Amniotic epithelial cell (primary cell): ENCODE measurements around the gene ABCA6.
"Not testable (repeated sequence)": the region's sequence is repeated elsewhere in the genome, so short reads cannot be mapped to it uniquely, and the experiment has no call there.

ENCODE experiments used
- DNase-seq: peaks from one replicate; pipeline ENCODE4 v3.0.0-alpha.2; 2010; ENCODE audit warnings: low read depth

ABCA6 gene

GRCh38 chr17:69070378-69071232 lies 71.1 kb downstream of the ABCA6 start:
- DNase-seq: not testable (repeated sequence)

- DNase-seq: no peak
These were observed 72.4 kb downstream of the ABCA6 start for GRCh38 chr17:69069226-69069750.

- no peak for DNase-seq
These were observed 74.2 kb downstream of the ABCA6 start for GRCh38 chr17:69067274-69068047.

DNA sequence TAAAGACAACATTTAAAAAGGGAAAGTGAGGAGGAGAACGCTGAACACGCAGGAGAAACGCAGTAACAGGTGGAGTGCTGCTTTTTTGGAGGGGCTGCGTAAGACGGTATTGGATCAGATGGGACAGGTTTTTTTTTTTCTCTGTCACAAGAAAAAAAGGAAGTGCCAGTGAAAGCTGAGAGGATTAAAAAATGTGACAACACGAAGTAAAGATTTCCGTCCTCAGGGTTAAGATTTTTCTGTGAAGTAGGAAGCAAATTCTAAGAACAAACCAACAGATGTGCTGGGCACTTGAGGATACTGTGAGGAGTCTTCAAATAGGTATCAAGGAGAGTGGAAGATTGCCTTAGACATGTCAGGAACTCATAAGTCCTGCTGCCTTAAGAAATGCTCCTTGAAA lies 75.2 kb downstream of the ABCA6 start:
- DNase-seq: no peak

DNA sequence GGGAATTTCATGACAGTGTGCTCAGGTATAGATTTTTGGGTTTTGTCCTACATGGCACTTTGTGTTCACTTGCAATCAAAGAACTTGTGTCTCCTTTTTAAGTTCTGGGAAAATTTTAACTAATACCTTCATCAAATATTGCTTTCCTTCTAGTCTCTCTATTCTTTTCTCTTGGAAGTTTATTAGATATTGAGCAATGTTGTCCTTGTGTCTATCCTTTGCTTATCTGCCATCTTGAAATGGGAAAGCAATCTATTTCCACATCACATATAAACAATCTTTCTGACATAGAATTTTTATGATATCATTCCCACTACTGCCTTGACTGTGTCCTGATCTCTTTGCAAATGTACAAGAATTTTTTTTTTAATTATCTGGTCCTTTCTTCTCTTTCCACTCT lies 76.6 kb downstream of the ABCA6 start:
- DNase-seq: peak; percentile 36

DNA sequence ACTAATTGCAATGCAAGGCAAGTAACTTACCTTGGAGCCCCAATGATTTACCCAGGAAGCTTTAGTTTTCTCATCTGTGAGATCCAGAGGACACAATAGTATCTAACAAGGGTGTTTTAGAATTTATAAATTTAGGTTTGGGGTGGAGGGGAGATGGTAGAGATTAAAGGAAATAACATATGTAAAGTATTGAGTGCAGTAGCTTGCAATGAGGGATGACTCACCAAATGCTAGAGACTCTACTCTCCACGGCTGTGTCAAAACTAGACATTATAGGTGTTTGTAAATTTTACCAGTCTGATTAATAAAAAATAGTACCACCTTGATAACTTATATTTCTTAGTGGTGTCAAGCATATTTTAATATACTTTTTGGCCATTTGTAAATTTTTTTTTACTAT lies 77.2 kb downstream of the ABCA6 start:
- no peak for DNase-seq

GRCh38 chr17:69064001-69064400 lies 77.7 kb downstream of the ABCA6 start:
- DNase-seq: no peak

DNA sequence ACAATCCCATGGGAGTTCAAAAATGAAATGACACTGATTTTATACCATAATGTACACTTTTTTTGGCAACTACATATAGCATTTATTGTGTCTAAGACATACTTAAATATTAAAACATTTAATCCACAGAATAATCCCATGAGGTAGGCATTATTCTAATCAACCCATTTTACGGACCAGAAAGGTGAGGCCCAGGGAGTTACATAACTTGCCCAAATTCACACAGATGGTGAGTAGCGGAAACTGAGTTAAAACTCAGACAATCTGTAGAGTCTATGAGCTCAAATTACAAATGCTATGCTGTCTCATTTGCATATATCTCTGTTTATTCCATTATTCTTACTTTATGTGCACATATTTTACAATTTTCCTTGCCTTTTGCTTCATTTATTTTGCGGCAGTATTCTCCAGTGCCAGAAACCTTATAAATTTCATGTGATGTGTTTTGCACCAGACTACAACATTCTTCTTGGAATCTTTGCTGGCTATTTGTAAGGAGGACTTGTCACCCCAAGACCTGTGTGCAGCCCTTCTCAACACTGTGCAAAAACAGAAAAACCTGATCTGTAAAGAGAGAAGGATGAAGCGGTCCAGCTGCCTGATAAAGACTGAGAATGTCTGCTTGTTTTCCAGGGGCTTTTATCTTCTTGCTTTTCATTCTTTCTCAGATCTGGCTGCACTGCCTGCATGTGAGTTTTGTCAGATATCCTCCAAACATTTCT lies 78.7 kb downstream of the ABCA6 start:
- DNase-seq: no peak

- no peak for DNase-seq
These were observed 79.8 kb downstream of the ABCA6 start for GRCh38 chr17:69061721-69062556.

- DNase-seq: no peak
These were observed 80.9 kb downstream of the ABCA6 start, which contains the start of gene ABCA9 for GRCh38 chr17:69060822-69061221. Gene ABCA9 (minus strand): TSS chr17:69060927. CDS start chr17:69051126, 9,801 bp downstream.

- no peak for DNase-seq
These were observed 82.1 kb downstream of the ABCA6 start for GRCh38 chr17:69059458-69060175.

GRCh38 chr17:69058165-69058564 lies 83.5 kb downstream of the ABCA6 start:
- DNase-seq: no peak

GRCh38 chr17:69057280-69057679 lies 84.4 kb downstream of the ABCA6 start:
- no peak for DNase-seq

DNA sequence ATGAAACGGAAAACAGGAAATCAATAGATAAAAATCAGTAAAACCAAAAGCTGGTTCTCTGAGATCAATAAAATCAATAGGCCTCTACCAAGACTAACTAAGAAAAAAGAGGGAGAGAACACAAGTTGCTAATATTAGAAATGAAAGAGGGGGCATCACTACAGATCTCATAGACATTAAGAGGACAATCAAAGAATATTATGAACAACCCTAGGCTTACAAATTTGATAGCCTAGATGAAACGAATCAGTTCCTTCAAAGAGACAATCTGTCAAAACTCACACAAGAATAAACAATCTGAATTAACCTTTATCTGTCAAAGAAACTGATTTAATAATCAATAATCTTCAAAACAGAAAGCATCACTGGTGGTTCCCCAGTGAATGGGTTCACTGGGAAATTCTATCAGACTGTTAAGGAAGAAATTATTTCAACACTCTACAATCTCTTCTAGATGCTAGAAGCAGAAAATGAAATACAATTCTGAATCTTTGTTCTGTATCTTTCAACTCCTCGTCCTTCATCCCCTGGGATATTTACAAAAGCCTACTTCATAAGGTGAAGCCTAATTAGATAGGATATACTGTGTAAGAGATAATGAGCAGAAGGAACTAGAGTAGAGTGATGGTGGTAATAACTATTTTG lies 85.4 kb downstream of the ABCA6 start:
- DNase-seq: no peak

DNA sequence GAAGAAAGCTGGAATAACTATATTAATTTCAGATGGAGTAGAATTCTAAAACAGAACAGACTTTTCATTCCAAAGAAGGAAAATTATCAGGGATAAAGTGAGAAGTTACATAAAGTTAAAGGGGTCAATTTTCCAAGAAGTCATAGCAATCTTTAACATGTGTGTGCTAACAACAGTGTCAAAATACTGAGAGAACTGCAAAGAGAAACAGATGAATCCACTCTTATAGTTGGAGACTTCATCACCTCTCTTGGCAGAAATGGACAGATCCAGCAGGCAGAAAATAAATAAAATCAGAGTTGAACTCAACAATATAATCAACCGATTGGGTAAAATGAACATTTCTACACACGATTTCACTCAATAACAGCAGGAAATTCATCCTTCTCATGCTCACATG lies 86.4 kb downstream of the ABCA6 start:
- no peak for DNase-seq

DNA sequence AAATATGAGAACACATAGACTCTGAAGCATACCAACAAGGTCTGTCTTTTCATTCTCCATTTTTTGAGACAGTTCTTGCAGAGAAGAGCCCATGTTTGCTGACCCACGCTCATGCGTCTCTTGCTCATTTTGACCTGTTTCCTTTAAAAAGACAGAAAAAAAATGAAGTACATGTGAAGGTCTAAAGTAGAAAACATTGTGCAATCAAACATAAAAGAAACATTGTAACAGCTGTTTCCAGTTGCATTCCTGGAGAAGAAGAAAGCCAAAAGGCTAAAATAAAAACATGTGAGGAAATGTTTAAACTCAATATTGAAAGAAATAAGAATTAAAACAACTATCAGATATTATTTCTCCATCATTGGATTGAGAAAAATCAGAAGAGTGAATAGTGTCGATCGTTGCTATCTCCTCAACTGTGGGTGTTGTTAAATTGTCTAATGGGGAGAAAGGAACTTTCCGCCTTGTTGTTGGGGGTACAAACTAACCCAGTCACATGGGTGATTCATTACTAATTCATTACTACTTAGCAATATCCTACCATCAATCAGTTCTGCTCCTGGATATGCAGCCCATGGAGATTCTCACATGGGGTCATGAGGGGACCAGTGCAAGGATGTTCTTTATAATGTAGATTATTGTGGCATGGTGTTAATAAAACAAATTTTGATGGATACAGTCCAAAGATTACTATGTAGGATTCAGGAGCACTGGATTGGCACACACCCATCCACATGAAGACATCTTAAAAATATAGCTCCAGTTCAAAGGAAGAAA lies 90.5 kb downstream of the ABCA6 start:
- DNase-seq: peak; percentile 82

DNA sequence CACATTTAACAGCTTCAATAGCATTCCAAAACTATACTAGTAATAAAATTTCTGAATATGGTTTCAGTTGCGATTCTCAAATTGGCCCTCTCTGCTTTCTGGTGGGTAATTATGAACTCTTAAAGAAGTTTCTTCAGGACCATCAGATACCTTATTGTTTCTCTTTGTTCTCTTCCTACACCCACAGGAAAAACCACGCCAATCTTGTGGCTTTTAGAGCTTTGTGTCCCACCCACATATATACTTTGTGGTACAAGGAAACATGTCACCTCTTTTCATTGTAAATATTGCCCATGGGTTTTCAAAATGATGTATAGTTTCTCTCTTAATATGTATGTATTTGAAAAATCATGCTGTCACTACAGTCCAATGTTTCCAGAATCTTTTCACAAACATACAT lies 93.1 kb downstream of the ABCA6 start:
- DNase-seq: no peak

GRCh38 chr17:69047368-69048263 lies 94.1 kb downstream of the ABCA6 start:
- peak; percentile 100 for DNase-seq
